Activated T-helper 1 cell treated with anti-CD3 and anti-CD28 coated beads, Interleukin-12 subunit alpha, Interleukin-12 subunit beta, Interleukin-2, Interleukin-4 antibody, amounts not matched to agents 30 ng/mL and 10 ng/mL and 1 ng/mL, durations not matched to agents 14 hours and 24 hours and 36 hours (primary cell): ENCODE measurements around the gene TRIM33. TPM values are rescaled to one million over a fixed set of nuclear protein-coding genes. Genes with fewer than 3 reads are reported as not detected.
A peak's percentile ranks its signal among the peaks of the same experiment; 100 is the strongest.

Source experiments
- DNase-seq: peaks from one replicate; pipeline ENCODE4 v3.0.0; 2021; ENCODE audit warnings: low spot score
- H3K27ac Mint-ChIP-seq: one replicate; pipeline ENCODE4 v1.8.0; 2021; ENCODE audit warnings: mild to moderate bottlenecking, mixed read lengths
- H3K27me3 Mint-ChIP-seq: one replicate; pipeline ENCODE4 v1.8.0; 2022; ENCODE audit warnings: mild to moderate bottlenecking, moderate library complexity, mixed read lengths; ENCODE audit not compliant: insufficient read depth
- H3K36me3 Mint-ChIP-seq: one replicate; pipeline ENCODE4 v1.8.0; 2021; ENCODE audit warnings: low read depth, mixed read lengths
- H3K4me1 Mint-ChIP-seq: one replicate; pipeline ENCODE4 v1.8.0; 2021; ENCODE audit warnings: low read depth, mixed read lengths
- H3K4me3 Mint-ChIP-seq: one replicate; pipeline ENCODE4 v1.8.0; 2021; ENCODE audit warnings: mild to moderate bottlenecking, moderate library complexity, mixed read lengths
- H3K9me3 Mint-ChIP-seq: one replicate; pipeline ENCODE4 v1.8.0; 2021; ENCODE audit warnings: mixed read lengths
- intact Hi-C: fragments of 100-400 bp; cut with micrococcal nuclease; formaldehyde crosslinking; loops from one replicate; pipeline ENCODE4 v1.15.1; 2024
- total RNA-seq: library from RNA; stranded (reverse); gene quantifications from 2 replicates; pipeline ENCODE4 v1.2.3, GENCODE V29; 2022

TRIM33 gene
- total RNA-seq, 1 donor from 2014 or later: 41.7 TPM

GRCh38 chr1:114347431-114348209, 163.4 kb downstream of the TRIM33 start:
- no peak for DNase-seq
- Mint-ChIP-seq H3K9me3 (no peaks in the 10 kb centered on the region), H3K36me3 (peaks cover 2% of the 10 kb centered on the region), H3K27ac (no peak overlapping the region), H3K4me1 (peaks cover 22% of the 10 kb centered on the region), H3K4me3 (no peak overlapping the region), H3K27me3 (peaks cover 3% of the 10 kb centered on the region)
- intact Hi-C loops: loop anchor here (5.0 kb wide), 2 partner anchors 765 to 1630 kb away; partner anchors contain the start of gene PPM1J

GRCh38 chr1:114346480-114347029, 164.4 kb downstream of the TRIM33 start:
- intact Hi-C loops: loop anchor here (1.0 to 5.0 kb wide), 11 partner anchors 82 to 1629 kb away; partner anchors contain the start of genes BCAS2, DENND2C, NRAS and PPM1J
- peak overlapping the region; percentile 93 for H3K4me3 Mint-ChIP-seq
- peaks cover under 1% of the 10 kb centered on the region for H3K9me3 Mint-ChIP-seq
- peaks cover 2% of the 10 kb centered on the region for H3K36me3 Mint-ChIP-seq
- H3K27ac Mint-ChIP-seq: peak overlapping the region; percentile 91
- H3K4me1 Mint-ChIP-seq: peaks cover 26% of the 10 kb centered on the region
- H3K27me3 Mint-ChIP-seq: no peaks in the 10 kb centered on the region
- DNase-seq: peak; percentile 98

- peaks cover 4% of the 10 kb centered on the region for H3K9me3 Mint-ChIP-seq
- peaks cover 5% of the 10 kb centered on the region for H3K36me3 Mint-ChIP-seq
- H3K4me3 Mint-ChIP-seq: peak overlapping the region; percentile 93
- intact Hi-C loops: loop anchor here (1.0 to 5.0 kb wide), 11 partner anchors 82 to 1629 kb away; partner anchors contain the start of genes BCAS2, DENND2C, NRAS and PPM1J
- no peaks in the 10 kb centered on the region for H3K27me3 Mint-ChIP-seq
- peaks cover 32% of the 10 kb centered on the region for H3K4me1 Mint-ChIP-seq
- DNase-seq: no peak
- H3K27ac Mint-ChIP-seq: peak overlapping the region; percentile 91
Measured at GRCh38 chr1:114345930-114346479, 165.0 kb downstream of the TRIM33 start.

- H3K4me3 Mint-ChIP-seq: no peak overlapping the region
- peaks cover 41% of the 10 kb centered on the region for H3K4me1 Mint-ChIP-seq
- H3K9me3 Mint-ChIP-seq: peaks cover 4% of the 10 kb centered on the region
- intact Hi-C loops: loop anchor here (5.0 kb wide), 2 partner anchors 768 to 1627 kb away; partner anchors contain the start of gene PPM1J
- no peaks in the 10 kb centered on the region for H3K27me3 Mint-ChIP-seq
- no peak for DNase-seq
- H3K27ac Mint-ChIP-seq: no peak overlapping the region
- peaks cover 5% of the 10 kb centered on the region for H3K36me3 Mint-ChIP-seq
Measured at GRCh38 chr1:114344656-114345055, 166.3 kb downstream of the TRIM33 start.

Other genes starting within 250 kb of the TRIM33 start
- 61.9 and 63.0 TPM in 2 replicates for gene BCAS2, start 70.4 kb upstream of the TRIM33 start, total RNA-seq
- 0.16 and 0.24 TPM in 2 replicates for gene DENND2C, start 158.8 kb upstream of the TRIM33 start, total RNA-seq
- 0.56 TPM in 1 of 2 replicates, not detected in the other for gene AMPD1, start 184.3 kb upstream of the TRIM33 start, total RNA-seq
- gene NRAS, start 205.6 kb upstream of the TRIM33 start, total RNA-seq: 57.5 and 62.1 TPM in 2 replicates
- 398 and 421 TPM in 2 replicates for gene CSDE1, start 246.8 kb upstream of the TRIM33 start, total RNA-seq